GM18502 (cell line): ENCODE measurements around the gene ELFN2.
"Not testable (repeated sequence)": the region's sequence is repeated elsewhere in the genome, so short reads cannot be mapped to it uniquely, and the experiment has no call there.

Experiments
- ATAC-seq: cut with Tn5 transposase; IDR thresholded peaks from one replicate; pipeline ENCODE4 v1.9.1; 2021; ENCODE audit warnings: mild to moderate bottlenecking; ENCODE audit not compliant: unreplicated experiment, poor library complexity

Gene ELFN2, protein sequence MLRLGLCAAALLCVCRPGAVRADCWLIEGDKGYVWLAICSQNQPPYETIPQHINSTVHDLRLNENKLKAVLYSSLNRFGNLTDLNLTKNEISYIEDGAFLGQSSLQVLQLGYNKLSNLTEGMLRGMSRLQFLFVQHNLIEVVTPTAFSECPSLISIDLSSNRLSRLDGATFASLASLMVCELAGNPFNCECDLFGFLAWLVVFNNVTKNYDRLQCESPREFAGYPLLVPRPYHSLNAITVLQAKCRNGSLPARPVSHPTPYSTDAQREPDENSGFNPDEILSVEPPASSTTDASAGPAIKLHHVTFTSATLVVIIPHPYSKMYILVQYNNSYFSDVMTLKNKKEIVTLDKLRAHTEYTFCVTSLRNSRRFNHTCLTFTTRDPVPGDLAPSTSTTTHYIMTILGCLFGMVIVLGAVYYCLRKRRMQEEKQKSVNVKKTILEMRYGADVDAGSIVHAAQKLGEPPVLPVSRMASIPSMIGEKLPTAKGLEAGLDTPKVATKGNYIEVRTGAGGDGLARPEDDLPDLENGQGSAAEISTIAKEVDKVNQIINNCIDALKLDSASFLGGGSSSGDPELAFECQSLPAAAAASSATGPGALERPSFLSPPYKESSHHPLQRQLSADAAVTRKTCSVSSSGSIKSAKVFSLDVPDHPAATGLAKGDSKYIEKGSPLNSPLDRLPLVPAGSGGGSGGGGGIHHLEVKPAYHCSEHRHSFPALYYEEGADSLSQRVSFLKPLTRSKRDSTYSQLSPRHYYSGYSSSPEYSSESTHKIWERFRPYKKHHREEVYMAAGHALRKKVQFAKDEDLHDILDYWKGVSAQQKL

DNA sequence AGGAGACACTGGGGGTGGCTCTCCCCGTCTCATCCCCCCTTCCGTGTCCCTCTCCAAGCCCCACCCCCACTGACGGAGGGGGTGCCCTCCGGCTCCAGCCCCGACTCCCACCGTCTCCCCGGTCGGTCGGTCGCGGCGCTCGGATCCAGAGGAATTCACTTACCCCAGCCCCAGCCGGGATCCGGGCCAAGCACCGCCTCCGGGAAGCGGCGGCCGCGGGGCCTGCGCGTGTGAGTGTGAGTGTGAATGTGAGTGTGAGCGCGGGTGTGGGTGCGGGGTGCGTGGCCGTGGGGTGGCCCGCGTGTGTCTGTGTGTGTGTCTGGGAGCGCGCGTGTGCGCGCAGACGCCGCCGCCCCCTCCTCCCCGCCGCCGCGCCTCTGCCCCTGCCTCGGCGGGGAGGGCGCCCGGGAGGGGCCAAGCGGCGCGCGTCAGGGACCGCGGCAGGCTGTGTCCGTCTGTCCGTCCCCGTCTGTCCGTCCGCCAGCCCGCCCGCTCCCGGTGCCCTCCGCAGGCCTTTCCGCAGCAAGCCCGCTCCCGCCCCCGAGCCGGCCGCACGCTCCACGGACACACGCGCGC is at the start of gene ELFN2:
ELFN2 (minus strand) TSS at position 345 of the 576 bp plus-strand sequence. CDS start 51,945 bp downstream, outside the sequence.
- no peak for ATAC-seq

GRCh38 chr22:37476389-37477329 is 49.4 kb upstream of the ELFN2 start:
- ATAC-seq = no peak

DNA sequence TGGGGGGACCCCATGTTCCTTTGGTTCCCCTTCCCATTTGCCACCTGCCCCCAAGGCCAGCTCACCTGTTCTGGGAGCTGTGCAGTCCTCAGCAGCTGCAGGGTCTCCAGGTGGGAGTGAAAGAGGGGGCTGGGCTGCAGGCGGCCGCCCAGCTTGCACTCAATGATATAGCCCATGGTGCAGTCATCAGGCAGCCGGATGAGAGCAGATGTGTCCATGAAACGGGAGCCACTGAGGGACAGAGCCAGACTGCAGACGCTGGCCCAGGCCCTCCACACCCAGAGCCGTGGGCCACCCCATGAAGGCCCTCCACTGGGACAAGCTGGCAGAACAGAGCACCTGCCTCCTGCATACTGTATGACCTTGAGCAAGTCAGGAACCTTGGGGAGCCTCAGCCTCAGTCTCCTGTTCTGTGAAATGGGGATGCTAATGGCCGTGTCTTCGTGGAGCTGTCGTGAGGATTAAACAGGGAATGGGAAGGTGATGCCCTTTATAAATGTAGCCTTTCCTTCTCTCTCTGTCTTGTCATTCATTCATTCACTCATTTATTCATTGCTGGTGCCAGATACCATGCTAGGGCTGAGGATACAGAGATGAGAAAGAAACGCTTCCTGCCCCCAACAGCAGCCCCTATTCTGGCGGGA is 47.3 kb upstream of the ELFN2 start:
- ATAC-seq = no peak

- no peak for ATAC-seq
These were observed 46.2 kb upstream of the ELFN2 start for GRCh38 chr22:37473437-37473946.

- no peak for ATAC-seq
These were observed 45.2 kb upstream of the ELFN2 start for GRCh38 chr22:37472418-37473006.

DNA sequence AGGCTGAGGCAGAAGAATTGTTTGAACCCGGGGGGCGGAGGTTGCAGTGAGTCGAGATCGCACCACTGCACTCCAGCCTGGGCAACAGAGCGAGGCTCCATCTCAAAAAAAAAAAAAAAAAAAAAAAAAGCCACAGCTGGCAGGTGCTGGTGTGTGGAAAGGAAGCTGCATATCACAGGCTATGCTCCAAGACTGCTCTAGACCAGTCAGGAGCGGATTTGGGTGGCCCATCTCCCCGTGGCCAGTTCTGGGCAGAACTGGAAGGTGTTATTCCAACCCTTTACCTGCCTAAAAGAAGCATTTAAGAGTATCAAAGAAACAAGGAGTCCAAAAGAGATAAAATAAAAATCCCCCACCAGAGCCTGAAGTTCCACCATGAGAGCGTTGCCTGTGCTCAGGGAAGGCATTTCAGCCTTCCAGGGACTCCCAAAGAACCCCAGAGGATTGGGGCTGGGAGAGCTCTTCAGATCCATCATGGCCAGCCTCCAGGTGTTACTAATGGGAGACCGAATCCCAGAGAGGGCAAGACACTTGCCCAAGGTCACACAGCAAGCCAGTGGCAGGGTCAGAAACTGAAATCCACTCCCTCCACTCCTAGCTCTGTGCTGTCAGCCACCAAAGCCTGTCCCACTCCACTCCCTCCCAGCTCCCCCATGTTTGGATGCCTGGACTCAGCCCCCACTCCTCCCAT is 44.6 kb upstream of the ELFN2 start:
- ATAC-seq = no peak

DNA sequence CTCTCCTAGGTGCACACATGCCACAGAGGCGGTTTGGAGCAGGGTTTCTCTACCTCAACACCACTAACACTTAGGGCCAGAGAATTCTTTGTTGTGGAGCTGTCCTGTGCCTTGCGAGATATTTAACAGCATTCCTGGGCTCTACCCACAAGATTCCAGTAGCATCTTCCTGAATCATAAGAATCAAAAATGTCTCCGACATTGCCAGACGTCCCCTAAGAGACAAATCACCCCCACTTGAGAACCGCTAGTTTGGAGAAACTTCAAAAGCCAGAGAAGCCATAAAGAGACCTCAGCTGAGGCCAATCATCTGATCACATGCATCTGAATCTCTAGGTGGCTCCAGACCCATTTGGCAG is 42.8 kb upstream of the ELFN2 start:
- ATAC-seq = no peak

DNA sequence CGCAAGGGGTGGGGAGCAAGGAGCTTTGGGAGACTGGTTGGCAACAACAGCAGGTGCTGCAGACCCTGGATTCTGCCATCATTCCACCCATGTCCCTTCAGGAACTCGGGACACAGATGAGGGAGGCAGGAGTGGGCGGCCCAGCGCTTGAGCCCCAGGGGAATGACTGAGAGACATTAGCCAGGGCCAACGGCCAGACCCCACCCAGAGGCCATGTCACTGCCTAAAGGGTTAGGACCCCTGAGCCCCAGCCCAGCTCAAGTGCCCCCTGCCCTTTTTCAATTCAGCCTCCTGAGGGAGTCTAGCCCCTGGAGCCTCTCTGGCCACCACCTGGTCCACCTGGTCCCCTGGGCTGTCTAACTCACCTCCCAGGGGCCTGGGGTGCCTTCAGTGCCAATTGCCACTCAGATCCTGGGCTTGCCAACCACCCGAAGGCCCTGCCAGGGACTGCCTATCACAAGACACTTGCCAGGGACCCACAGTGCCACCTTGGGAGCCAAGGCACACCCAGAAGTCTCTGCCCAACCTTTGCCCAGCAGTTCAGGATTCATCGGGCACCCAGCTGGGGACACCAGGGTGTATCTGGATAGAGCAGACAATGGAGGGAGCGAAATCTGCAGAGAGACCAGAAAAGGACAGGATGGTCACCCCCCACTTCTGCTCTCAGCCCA is 42.3 kb upstream of the ELFN2 start:
- ATAC-seq = no peak

DNA sequence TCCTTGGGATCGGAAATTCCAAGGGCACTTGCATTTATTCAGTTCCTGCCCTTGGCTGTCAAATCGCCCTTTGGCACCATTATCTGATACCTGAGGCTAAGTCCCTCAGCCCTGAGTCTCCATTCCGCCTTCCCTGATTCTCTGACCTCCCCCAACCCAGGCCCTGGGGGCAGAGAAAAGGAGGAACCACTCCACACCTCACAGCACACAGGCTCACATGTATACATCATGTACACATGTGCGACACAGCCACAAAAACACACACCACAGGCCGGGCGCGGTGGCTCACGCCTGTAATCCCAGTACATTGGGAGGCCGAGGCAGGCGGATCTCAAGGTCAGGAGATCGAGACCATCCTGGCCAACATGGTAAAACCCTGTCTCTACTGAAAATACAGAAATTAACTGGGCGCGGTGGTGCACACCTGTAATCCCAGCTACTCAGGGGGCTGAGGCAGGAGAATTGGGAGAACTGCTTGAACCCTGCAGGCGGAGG is 41.0 kb upstream of the ELFN2 start:
- ATAC-seq = not testable (repeated sequence)

- no peak for ATAC-seq
These were observed 40.2 kb upstream of the ELFN2 start for GRCh38 chr22:37467391-37467955.

GRCh38 chr22:37464181-37464580 is 36.9 kb upstream of the ELFN2 start:
- ATAC-seq = no peak

DNA sequence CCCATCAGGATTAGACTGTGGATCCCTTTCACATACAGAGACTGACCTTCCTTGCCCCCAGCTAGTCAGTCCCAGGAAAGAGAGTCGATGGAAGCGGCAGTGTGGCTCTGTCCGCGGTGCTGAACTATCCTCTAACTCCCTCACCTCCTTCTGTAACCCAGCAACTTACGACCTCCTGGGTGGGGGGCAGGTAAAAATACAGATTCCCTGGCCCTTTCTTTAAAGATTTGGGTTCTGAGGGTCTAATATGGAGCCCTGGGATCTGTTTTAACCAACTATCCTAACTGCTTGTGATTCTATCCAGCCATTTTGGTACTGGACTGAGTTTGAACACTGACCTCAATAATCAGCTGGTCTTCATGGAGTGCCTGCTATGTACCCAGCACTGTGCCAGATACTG is 35.7 kb upstream of the ELFN2 start:
- ATAC-seq = no peak

GRCh38 chr22:37462436-37462835 is 35.2 kb upstream of the ELFN2 start:
- ATAC-seq = no peak

DNA sequence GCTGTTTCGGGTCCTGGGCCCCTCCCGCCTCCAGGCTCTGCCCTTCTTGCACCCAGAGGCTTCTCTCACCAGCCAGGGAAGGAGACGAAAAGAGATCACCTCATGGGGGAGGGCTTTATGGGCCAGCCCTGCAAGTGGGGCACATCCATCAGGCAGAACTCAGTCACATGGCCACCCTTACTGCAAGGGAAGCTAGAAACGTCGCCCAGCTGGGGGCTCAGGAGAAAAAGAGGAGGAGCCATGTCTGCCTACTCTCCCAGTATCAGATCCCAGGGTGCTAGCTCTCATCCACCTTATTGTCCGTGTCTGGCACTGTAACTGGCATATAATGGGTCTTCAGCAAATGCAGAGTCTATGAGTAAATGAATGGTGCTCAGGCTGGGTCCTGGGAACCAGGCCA is 34.7 kb upstream of the ELFN2 start:
- no peak for ATAC-seq

DNA sequence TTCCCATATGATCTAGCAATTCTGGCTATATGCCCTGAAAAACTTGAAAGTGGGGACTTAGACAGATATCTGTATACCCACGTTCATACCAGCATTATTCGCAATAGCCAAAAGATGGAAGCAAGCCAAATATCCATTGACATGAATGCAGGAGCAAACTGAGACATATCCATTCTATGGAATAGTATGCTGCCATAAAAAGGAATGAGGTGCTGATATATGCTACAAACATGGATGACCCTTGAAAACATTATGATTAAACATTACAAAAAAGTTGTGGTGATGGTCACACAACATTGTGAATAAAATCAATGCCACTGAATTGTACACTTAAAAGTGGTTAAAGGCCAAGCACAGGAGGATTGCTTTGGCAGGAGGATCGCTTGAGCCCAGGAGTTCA is 33.4 kb upstream of the ELFN2 start:
- no peak for ATAC-seq

DNA sequence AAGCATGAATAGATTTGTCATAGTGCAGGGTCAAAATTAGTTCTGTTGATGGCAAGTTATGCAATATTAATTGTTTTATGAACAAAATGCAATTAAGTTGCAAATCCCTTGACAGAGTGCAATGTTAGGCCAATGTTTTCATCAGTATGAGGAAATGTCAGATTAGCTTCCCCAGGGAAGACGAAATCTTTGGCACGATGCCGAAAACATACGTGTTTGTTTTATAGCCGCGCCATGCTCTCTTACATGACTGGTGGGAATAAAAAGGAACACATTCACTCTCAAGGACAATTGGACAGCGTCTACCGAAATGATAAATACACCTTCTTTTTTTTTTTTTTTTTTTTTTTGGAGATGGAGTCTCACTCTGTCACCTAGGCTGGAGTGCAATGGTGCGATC is 31.9 kb upstream of the ELFN2 start:
- ATAC-seq = no peak

- no peak for ATAC-seq
These were observed 30.0 kb upstream of the ELFN2 start for GRCh38 chr22:37457093-37457893.
